H1 (cell line): ENCODE measurements around the gene RAP1A. TPM values are rescaled to one million over a fixed set of nuclear protein-coding genes. Genes with fewer than 3 reads are reported as not detected.

ENCODE experiments used
- CTCF ChIA-PET: fragments of 300-600 bp; sonication (Branson Sonifier 250); formaldehyde crosslinking; loops from one replicate; lab custom pipeline; 2021; ENCODE audit not compliant: partially characterized antibody; lab: Charles Lee
- POLR2A ChIA-PET: fragments of 300-600 bp; sonication (Branson Sonifier 250); formaldehyde crosslinking; loops from one replicate; lab custom pipeline; 2021; ENCODE audit warnings: inconsistent platforms; ENCODE audit not compliant: partially characterized antibody; lab: Charles Lee
- DNase-seq, 2 experiments: peaks; one replicate each; pipeline versions ENCODE4 v3.0.0 to v3.0.0-alpha.2; 2010 to 2022; ENCODE audit warnings: low spot score in 2 of 2, low read depth in 1 of 2, mixed read lengths in 1 of 2
- FAIRE-seq: peaks from 2 replicates; lab custom pipeline; 2011; peaks lifted over from hg19 to GRCh38; lab: Jason Lieb, UNC
- H2AFZ ChIP-seq: 2 replicates; pipeline ENCODE4 v1.8.1; 2012; ENCODE audit warnings: low read length, inconsistent platforms
- H2AK5ac ChIP-seq: 2 replicates; pipeline ENCODE4 v1.6.1; 2013; ENCODE audit warnings: low read depth, low read length
- H2BK120ac ChIP-seq: replicated peaks from 2 replicates; pipeline ENCODE3; 2013; ENCODE audit warnings: low read depth, low read length, inconsistent platforms
- H2BK12ac ChIP-seq: 2 replicates; pipeline ENCODE4 v1.6.1; 2013; ENCODE audit warnings: low read depth, low read length
- H2BK15ac ChIP-seq: 2 replicates; pipeline ENCODE4 v1.6.1; 2013; ENCODE audit warnings: low read length
- H2BK20ac ChIP-seq: 2 replicates; pipeline ENCODE4 v1.6.1; 2013; ENCODE audit warnings: low read length
- H2BK5ac ChIP-seq: 2 replicates; pipeline ENCODE4 v1.6.1; 2013; ENCODE audit warnings: low read depth, low read length
- H3K14ac ChIP-seq: 2 replicates; pipeline ENCODE4 v1.6.1; 2013; ENCODE audit warnings: inconsistent platforms; ENCODE audit not compliant: insufficient read length
- H3K18ac ChIP-seq: 2 replicates; pipeline ENCODE4 v1.6.1; 2013; ENCODE audit warnings: low read length; ENCODE audit errors: extremely low read depth
- H3K23ac ChIP-seq: 2 replicates; pipeline ENCODE4 v1.6.1; 2013; ENCODE audit warnings: inconsistent platforms; ENCODE audit not compliant: insufficient read length
- H3K23me2 ChIP-seq: 2 replicates; pipeline ENCODE4 v1.6.1; 2013; ENCODE audit warnings: low read depth, low read length
- H3K27ac ChIP-seq: 2 replicates; pipeline ENCODE4 v1.6.1; 2011; ENCODE audit warnings: low read depth, low read length, inconsistent platforms
- H3K27me3 ChIP-seq, 4 experiments: replicated peaks in 1 of 4; 1 replicate in 1 of 4; 2 replicates in 3 of 4; pipeline versions ENCODE4 v1.6.1 to v1.8.1; 2011 to 2013; ENCODE audit warnings: low read length in 3 of 4, mild to moderate bottlenecking in 3 of 4, inconsistent platforms in 2 of 4, mixed read lengths in 2 of 4, moderate library complexity in 1 of 4; ENCODE audit not compliant: control insufficient read depth in 3 of 4, insufficient read depth in 3 of 4; ENCODE audit errors: extremely low read depth in 1 of 4
- H3K36me3 ChIP-seq, 4 experiments: 2 replicates each; pipeline versions ENCODE4 v1.6.1 to v1.8.1; 2011 to 2013; ENCODE audit warnings: mild to moderate bottlenecking in 4 of 4, low read length in 3 of 4, moderate library complexity in 2 of 4, control low read depth in 1 of 4, inconsistent platforms in 1 of 4; ENCODE audit not compliant: insufficient read depth in 4 of 4, control insufficient read depth in 2 of 4
- H3K4ac ChIP-seq: replicated peaks from 2 replicates; pipeline ENCODE3; 2013; ENCODE audit warnings: low read length, low read depth, mixed read lengths, inconsistent platforms; ENCODE audit not compliant: insufficient read length
- H3K4me1 ChIP-seq, 4 experiments: replicated peaks in 1 of 4; 1 replicate in 1 of 4; 2 replicates in 3 of 4; pipeline versions ENCODE4 v1.6.1 to v1.8.1; 2011 to 2013; ENCODE audit warnings: low read length in 3 of 4, inconsistent platforms in 2 of 4, mixed read lengths in 1 of 4; ENCODE audit not compliant: insufficient read depth in 4 of 4, control insufficient read depth in 3 of 4
- H3K4me2 ChIP-seq, 2 experiments: 2 replicates each; pipeline versions ENCODE4 v1.6.1 to v1.8.1; 2011 to 2013; ENCODE audit warnings: low read depth in 2 of 2, low read length in 2 of 2, control low read depth in 1 of 2, inconsistent platforms in 1 of 2, mild to moderate bottlenecking in 1 of 2; ENCODE audit not compliant: insufficient read depth in 1 of 2
- H3K4me3 ChIP-seq, 4 experiments: fragments of 200-600, 300-600 bp in 1 of 4; sonication (generic), shearing (Covaris generic), sonication (Bioruptor Twin) in 1 of 4; 2 replicates each; pipeline versions ENCODE4 v1.5.1 to v1.8.1; 2011 to 2016; ENCODE audit warnings: low read length in 4 of 4, low read depth in 3 of 4, control low read depth in 2 of 4, inconsistent platforms in 2 of 4, mild to moderate bottlenecking in 2 of 4, mixed read lengths in 1 of 4, moderate library complexity in 1 of 4; ENCODE audit not compliant: insufficient read depth in 2 of 4; ENCODE audit errors: extremely low read depth in 1 of 4
- H3K56ac ChIP-seq: replicated peaks from 2 replicates; pipeline ENCODE3; 2013; ENCODE audit warnings: low read depth, mild to moderate bottlenecking, mixed read lengths, low read length, inconsistent platforms; ENCODE audit not compliant: insufficient read length
- H3K79me1 ChIP-seq: 2 replicates; pipeline ENCODE4 v1.6.1; 2013; ENCODE audit warnings: low read depth, low read length, control low read depth
- H3K79me2 ChIP-seq, 2 experiments: 2 replicates each; pipeline versions ENCODE4 v1.6.1 to v1.8.1; 2012 to 2013; ENCODE audit warnings: low read length in 2 of 2, mild to moderate bottlenecking in 2 of 2, inconsistent platforms in 1 of 2; ENCODE audit not compliant: insufficient read depth in 2 of 2, control insufficient read depth in 1 of 2
- H3K9ac ChIP-seq, 4 experiments: replicated peaks in 1 of 4; 1 replicate in 1 of 4; 2 replicates in 3 of 4; pipeline versions ENCODE4 v1.6.1 to v1.8.1; 2011 to 2013; ENCODE audit warnings: low read depth in 3 of 4, low read length in 3 of 4, control low read depth in 2 of 4, mild to moderate bottlenecking in 2 of 4, moderate library complexity in 2 of 4, inconsistent platforms in 1 of 4; ENCODE audit errors: extremely low read depth in 1 of 4
- H3K9me3 ChIP-seq, 2 experiments: 2 replicates each; pipeline versions ENCODE4 v1.6.1 to v1.8.1; 2012 to 2013; ENCODE audit warnings: mild to moderate bottlenecking in 2 of 2, moderate library complexity in 2 of 2, control low read depth in 1 of 2, inconsistent platforms in 1 of 2, low read depth in 1 of 2, low read length in 1 of 2, mixed read lengths in 1 of 2; ENCODE audit not compliant: insufficient read depth in 2 of 2
- H4K20me1 ChIP-seq, 2 experiments: replicated peaks in 1 of 2; 2 replicates each; pipeline versions ENCODE3 to v1.8.1; 2011 to 2013; ENCODE audit warnings: inconsistent platforms in 2 of 2, low read length in 2 of 2, mild to moderate bottlenecking in 1 of 2; ENCODE audit not compliant: insufficient read depth in 2 of 2, control insufficient read depth in 1 of 2
- H4K5ac ChIP-seq: 2 replicates; pipeline ENCODE4 v1.6.1; 2013; ENCODE audit warnings: low read length, low read depth, mixed read lengths, inconsistent platforms; ENCODE audit not compliant: insufficient read length
- H4K8ac ChIP-seq: 2 replicates; pipeline ENCODE4 v1.8.0; 2013; ENCODE audit warnings: mild to moderate bottlenecking, moderate library complexity, low read length, inconsistent platforms; ENCODE audit not compliant: insufficient read depth; ENCODE audit errors: extremely low read depth
- H4K91ac ChIP-seq: replicated peaks from 2 replicates; pipeline ENCODE3; 2013; ENCODE audit warnings: low read length, mixed read lengths, inconsistent platforms; ENCODE audit not compliant: insufficient read length
- CBX8 ChIP-seq: fragments of 300-800, 300-1000 bp; sonication (generic); IDR thresholded peaks from 2 replicates; pipeline ENCODE4 v1.7.1; 2016; ENCODE audit warnings: low read depth, low read length, borderline replicate concordance
- CHD1 ChIP-seq: IDR thresholded peaks from 2 replicates; pipeline ENCODE4 v1.6.1; 2012; ENCODE audit warnings: low read depth, low read length, improper control_type of control experiment
- E2F6 ChIP-seq: IDR thresholded peaks from 2 replicates; pipeline ENCODE4 v1.6.1; 2012; ENCODE audit warnings: inconsistent platforms
- EP300 ChIP-seq, 2 experiments: IDR thresholded peaks; 1 replicate in 1 of 2; 2 replicates in 1 of 2; pipeline ENCODE4 v1.6.1; 2011 to 2012; ENCODE audit warnings: low read depth in 2 of 2, low read length in 2 of 2, mild to moderate bottlenecking in 2 of 2, borderline replicate concordance in 1 of 2, inconsistent platforms in 1 of 2, moderate library complexity in 1 of 2
- EZH2 ChIP-seq: fragments of 200-600 bp; sonication (generic); IDR thresholded peaks from 2 replicates; pipeline ENCODE4 v1.7.1; 2012; ENCODE audit warnings: low read depth, mild to moderate bottlenecking, moderate library complexity, low read length, inconsistent platforms; ENCODE audit not compliant: severe bottlenecking
- GABPA ChIP-seq: IDR thresholded peaks from 2 replicates; pipeline ENCODE4 v1.6.1; 2011; ENCODE audit warnings: mild to moderate bottlenecking, low read length, moderate library complexity, borderline replicate concordance; ENCODE audit not compliant: insufficient read depth
- KDM4A ChIP-seq: IDR thresholded peaks from one replicate; pipeline ENCODE4 v1.7.1; 2012; ENCODE audit warnings: low read depth, mild to moderate bottlenecking, moderate library complexity, low read length, inconsistent platforms; ENCODE audit not compliant: severe bottlenecking
- MAFK ChIP-seq: IDR thresholded peaks from 2 replicates; pipeline ENCODE4 v1.6.1; 2012; ENCODE audit warnings: low read depth, mild to moderate bottlenecking, improper control_type of control experiment, low read length
- POLR2AphosphoS5 ChIP-seq: IDR thresholded peaks from 2 replicates; pipeline ENCODE4 v1.6.1; 2011; ENCODE audit warnings: low read depth, low read length
- SP2 ChIP-seq: IDR thresholded peaks from 2 replicates; pipeline ENCODE4 v1.6.1; 2012; ENCODE audit warnings: mild to moderate bottlenecking, low read length, inconsistent platforms
- TAF1 ChIP-seq: IDR thresholded peaks from 2 replicates; pipeline ENCODE4 v1.6.1; 2011; ENCODE audit warnings: mild to moderate bottlenecking, low read depth, low read length
- TCF12 ChIP-seq: IDR thresholded peaks from 2 replicates; pipeline ENCODE4 v1.6.1; 2011; ENCODE audit warnings: low read depth, mild to moderate bottlenecking, low read length
- USF2 ChIP-seq: IDR thresholded peaks from 2 replicates; pipeline ENCODE4 v1.6.1; 2011; ENCODE audit warnings: low read length, improper control_type of control experiment
- WGBS, 2 experiments: shearing (Covaris generic) in 1 of 2; methylation state at CpG; one replicate each; pipeline versions ENCODE4 v1.1.6 to v1.1.7; 2013 to 2015; ENCODE audit warnings: low lambda C conversion rate in 2 of 2, mixed read lengths in 2 of 2, inconsistent platforms in 1 of 2, low coverage in 1 of 2, missing lambda C conversion rate in 1 of 2; ENCODE audit not compliant: insufficient replicate concordance in 2 of 2, insufficient coverage in 1 of 2, insufficient read length in 1 of 2; ENCODE audit errors: extremely low coverage in 1 of 2, missing lambda C conversion rate in 1 of 2; 5-methylcytosine and 5-hydroxymethylcytosine counted together
- polyA plus RNA-seq, 7 experiments: library from polyadenylated mRNA; depleted of rRNA in 3 of 7; stranded (reverse) in 5 of 7; unstranded in 2 of 7; fragments of >200 nt in 5 of 7; fragments of 200-250 nt in 2 of 7; gene quantifications; 1 replicate in 5 of 7; 2 replicates in 1 of 7; 4 replicates in 1 of 7; pipeline versions ENCODE4 v1.2.1 to v1.2.3, GENCODE V29; 2011 to 2013; ENCODE audit warnings: missing spikeins in 2 of 7, mixed read lengths in 2 of 7
- total RNA-seq: library from RNA; stranded (reverse); fragmentation: NEBNext Ultra II Directional; extraction: Animal tissue kit (Norgen Biotek cat#: 25700); gene quantifications from 2 replicates; pipeline ENCODE4 v1.2.1, GENCODE V29; 2021

The RAP1A gene
- total and polyA plus RNA-seq, 2 of the 8 experiments (the other 6 are each of a cell fraction or from before 2014, with no cell fraction given) = 10.9 to 35.8 TPM

- ChIA-PET POLR2A (no interaction called here), CTCF (interaction anchor here (1.2 kb wide), 1 partner anchor 8 kb away, joined by 3 read pairs; no protein-coding TSS in a partner anchor)
- Histone ChIP-seq H3K27me3 (no peaks in the 10 kb centered on the region), H3K79me1 (no peaks in the 10 kb centered on the region), H4K8ac (no peak overlapping the region), H4K20me1 (no peaks in the 10 kb centered on the region), H2BK5ac (no peak overlapping the region), H3K36me3 (0 out of 8 replicates have a peak, but pooled peaks cover 0 to 2% (median 0%) of the 10 kb centered on the region in 4 experiments), H3K4me3 (no peak overlapping the region), H3K56ac (no peak overlapping the region), H2BK12ac (no peak overlapping the region), H4K91ac (no peak overlapping the region), H3K27ac (no peak overlapping the region), H3K9ac (no peak overlapping the region), H2BK120ac (no peak overlapping the region), H3K23ac (no peak overlapping the region), H3K18ac (no peak overlapping the region), H3K14ac (no peak overlapping the region), H3K4ac (no peak overlapping the region), H2AK5ac (no peak overlapping the region), H2BK15ac (no peak overlapping the region), H3K4me1 (no peaks in the 10 kb centered on the region), H3K23me2 (no peaks in the 10 kb centered on the region), H3K4me2 (no peak overlapping the region), H4K5ac (no peak overlapping the region), H3K79me2 (no peaks in the 10 kb centered on the region; a peak in 1 of 4 replicates), H2BK20ac (no peak overlapping the region), H2AFZ (no peak overlapping the region), H3K9me3 (peaks cover 3 to 16% of the 10 kb centered on the region in 2 experiments; a peak in 3 of 4 replicates)
- DNase-seq (no peak), FAIRE-seq (no peak)
- 86% methylated on average over 3 of the region's 3 CpGs; no CpG with 5 or more reads in 1 of the 2 experiments for WGBS, 2 experiments
- no peak for TF ChIP-seq USF2
- TF ChIP-seq CBX8 = no peak
- TF ChIP-seq TCF12 = no peak
- no peak for TF ChIP-seq EZH2
- TF ChIP-seq SP2 = no peak
- TF ChIP-seq POLR2AphosphoS5 = no peak
- no peak for TF ChIP-seq KDM4A
- no peak for TF ChIP-seq E2F6
- no peak for TF ChIP-seq TAF1
- TF ChIP-seq GABPA = no peak
- TF ChIP-seq MAFK = no peak
- TF ChIP-seq EP300 (IDR thresholded peaks at IDR 0.05; ENCODE audit: borderline replicate concordance in 1 of 2, low read depth in 2 of 2, low read length in 2 of 2) = no peak
- TF ChIP-seq CHD1 = no peak
These were observed 14.7 kb upstream of the RAP1A start for GRCh38 chr1:111604931-111605330.
